ENCODE data around the gene SLC35G4.

DNA sequence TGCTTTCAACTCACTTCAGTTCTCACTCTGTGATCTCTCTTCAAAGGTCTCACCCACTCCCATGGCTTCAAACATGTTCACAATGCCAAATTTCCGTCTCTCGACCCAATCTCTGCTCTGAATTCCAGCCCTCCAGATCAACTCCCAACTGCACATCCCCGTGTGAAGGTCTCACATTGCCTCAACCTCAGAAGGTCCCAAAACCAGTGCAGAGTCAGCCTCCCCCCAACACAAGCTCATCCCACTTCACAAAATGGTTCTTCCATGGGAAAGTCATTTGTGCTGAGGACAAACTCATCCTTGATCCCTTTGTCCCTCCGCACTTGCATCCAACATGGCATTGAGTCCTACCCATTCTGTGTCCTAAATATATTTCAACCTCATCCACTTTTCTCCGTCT is 48.6 kb downstream of the SLC35G4 start:
- TF ChIP-seq POLR2A (IDR thresholded peaks at IDR 0.05; ENCODE audit: low read length) = no peak
- no peak for TF ChIP-seq GATA1 (IDR thresholded peaks at IDR 0.05; ENCODE audit: low read depth, low read length)
